Neuronal stem cell (in vitro differentiated cells): ENCODE measurements around the gene VSIG2.

Source experiments
- DNase-seq: peaks from one replicate; pipeline ENCODE4 v3.0.0-alpha.2; 2013; ENCODE audit warnings: low spot score
- H2AFZ ChIP-seq: one replicate; pipeline ENCODE4 v1.6.1; 2013; ENCODE audit warnings: mild to moderate bottlenecking, low read length, inconsistent platforms
- H2AK5ac ChIP-seq: 2 replicates; pipeline ENCODE4 v1.6.1; 2013; ENCODE audit warnings: low read depth, mild to moderate bottlenecking, inconsistent platforms, low read length, moderate library complexity, mixed read lengths
- H2BK120ac ChIP-seq: 2 replicates; pipeline ENCODE4 v1.6.1; 2013; ENCODE audit warnings: low read depth, mild to moderate bottlenecking, inconsistent platforms, low read length, moderate library complexity, mixed read lengths
- H2BK12ac ChIP-seq: one replicate; pipeline ENCODE4 v1.6.1; 2013; ENCODE audit warnings: low read length, inconsistent platforms
- H2BK15ac ChIP-seq: 2 replicates; pipeline ENCODE4 v1.6.1; 2013; ENCODE audit warnings: mild to moderate bottlenecking, low read length, inconsistent platforms, mixed read lengths
- H2BK5ac ChIP-seq: one replicate; pipeline ENCODE4 v1.6.1; 2013; ENCODE audit warnings: inconsistent platforms, mild to moderate bottlenecking, low read length, moderate library complexity
- H3K14ac ChIP-seq: one replicate; pipeline ENCODE4 v1.6.1; 2013; ENCODE audit warnings: low read length, inconsistent platforms
- H3K18ac ChIP-seq: 2 replicates; pipeline ENCODE4 v1.6.1; 2013; ENCODE audit warnings: low read length, inconsistent platforms
- H3K23ac ChIP-seq: 2 replicates; pipeline ENCODE4 v1.6.1; 2013; ENCODE audit warnings: low read depth, mild to moderate bottlenecking, mixed read lengths, low read length, inconsistent platforms; ENCODE audit not compliant: poor library complexity
- H3K27ac ChIP-seq: replicated peaks from 3 replicates; pipeline ENCODE4 v1.5.1; 2013; ENCODE audit warnings: low read length, inconsistent platforms
- H3K27me3 ChIP-seq, 3 experiments: 2 replicates each; pipeline ENCODE4 v1.6.1; 2013; ENCODE audit warnings: low read length in 3 of 3, mild to moderate bottlenecking in 2 of 3, inconsistent platforms in 1 of 3, low read depth in 1 of 3, mixed read lengths in 1 of 3, moderate library complexity in 1 of 3; ENCODE audit not compliant: control insufficient read depth in 3 of 3, insufficient read depth in 3 of 3
- H3K36me3 ChIP-seq, 2 donors: replicated peaks in 1 of 2; 2 replicates each; pipeline ENCODE4 v1.6.1; 2013; ENCODE audit warnings: low read length in 2 of 2; ENCODE audit not compliant: control insufficient read depth in 2 of 2, insufficient read depth in 2 of 2
- H3K4ac ChIP-seq: 2 replicates; pipeline ENCODE4 v1.6.1; 2013; ENCODE audit warnings: inconsistent platforms, mild to moderate bottlenecking, low read length, moderate library complexity
- H3K4me1 ChIP-seq, 2 donors: 1 replicate in 1 of 2; 2 replicates in 1 of 2; pipeline ENCODE4 v1.6.1; 2013; ENCODE audit warnings: low read length in 2 of 2, low read depth in 1 of 2; ENCODE audit not compliant: control insufficient read depth in 2 of 2, insufficient read depth in 1 of 2
- H3K4me2 ChIP-seq: one replicate; pipeline ENCODE4 v1.6.1; 2013; ENCODE audit warnings: mild to moderate bottlenecking, low read length, inconsistent platforms; ENCODE audit not compliant: insufficient read depth, poor library complexity, severe bottlenecking
- H3K4me3 ChIP-seq, 2 donors: 2 replicates each; pipeline ENCODE4 v1.5.1; 2013; ENCODE audit warnings: low read length in 2 of 2, mild to moderate bottlenecking in 2 of 2, inconsistent platforms in 1 of 2, moderate library complexity in 1 of 2
- H3K79me1 ChIP-seq: one replicate; pipeline ENCODE4 v1.6.1; 2013; ENCODE audit warnings: low read depth, mild to moderate bottlenecking, inconsistent platforms, low read length, moderate library complexity
- H3K9ac ChIP-seq: one replicate; pipeline ENCODE4 v1.6.1; 2013; ENCODE audit warnings: mild to moderate bottlenecking, low read depth, low read length, inconsistent platforms; ENCODE audit not compliant: poor library complexity
- H3K9me3 ChIP-seq, 2 donors: replicated peaks in 1 of 2; 2 replicates each; pipeline versions ENCODE3 to v1.6.1; 2013; ENCODE audit warnings: low read length in 2 of 2, mild to moderate bottlenecking in 2 of 2, inconsistent platforms in 1 of 2, low read depth in 1 of 2, mixed read lengths in 1 of 2, moderate library complexity in 1 of 2; ENCODE audit not compliant: control insufficient read depth in 2 of 2, insufficient read depth in 1 of 2
- H4K8ac ChIP-seq: one replicate; pipeline ENCODE4 v1.6.1; 2013; ENCODE audit warnings: low read depth, mild to moderate bottlenecking, inconsistent platforms, low read length, moderate library complexity
- H4K91ac ChIP-seq: one replicate; pipeline ENCODE4 v1.6.1; 2013; ENCODE audit warnings: low read length, low read depth, mild to moderate bottlenecking, inconsistent platforms; ENCODE audit not compliant: poor library complexity
- WGBS, 2 donors: extraction: QIAGEN DNeasy Blood & Tissue Kit; methylation state at CpG; one replicate each; pipeline ENCODE4 v1.1.7; 2013; ENCODE audit warnings: missing lambda C conversion rate in 2 of 2, mixed read lengths in 1 of 2; ENCODE audit not compliant: insufficient read length in 2 of 2, insufficient replicate concordance in 1 of 2; ENCODE audit errors: extremely low coverage in 2 of 2; 5-methylcytosine and 5-hydroxymethylcytosine counted together

The VSIG2 gene

GRCh38 chr11:124739479-124740276 lies 12.4 kb downstream of the VSIG2 start, which contains the start of gene NRGN:
Gene NRGN (plus strand): TSS chr11:124739942. CDS start chr11:124740085, 143 bp downstream.
- Histone ChIP-seq H3K23ac (no peak within 1 kb of the TSS), H3K79me1 (no peaks in the 10 kb centered on the region), H3K9ac (peak within 1 kb of the TSS; percentile 2), H3K4ac (no peak within 1 kb of the TSS), H4K8ac (no peak within 1 kb of the TSS), H3K9me3 (peaks cover 0 to 6% of the 10 kb centered on the region in 2 donors), H3K27ac (no peak within 1 kb of the TSS), H3K36me3 (peaks cover 0 to 3% of the 10 kb centered on the region in 2 donors), H2AFZ (peak within 1 kb of the TSS; percentile 82), H2BK12ac (no peak within 1 kb of the TSS), H3K4me2 (peak within 1 kb of the TSS; percentile 78), H2AK5ac (no peak within 1 kb of the TSS), H3K14ac (no peak within 1 kb of the TSS), H3K27me3 (peaks cover 3 to 66% (median 16%) of the 10 kb centered on the region in 3 experiments), H3K18ac (peak within 1 kb of the TSS; percentile 74), H2BK15ac (no peak within 1 kb of the TSS), H4K91ac (no peak within 1 kb of the TSS), H2BK120ac (no peak within 1 kb of the TSS), H3K4me3 (peak within 1 kb of the TSS; percentile 55 to 80), H3K4me1 (peaks cover 14 to 31% of the 10 kb centered on the region in 2 donors), H2BK5ac (no peak within 1 kb of the TSS)
- no CpG with 5 or more reads among the region's 59 CpGs for WGBS, 2 donors
- DNase-seq = peak; percentile 92

- H3K9ac ChIP-seq = no peak overlapping the region
- H3K4me3 ChIP-seq = peak overlapping the region in 1 of 2 donors; percentile 55
- DNase-seq = no peak
- no peak overlapping the region for H4K8ac ChIP-seq
- H3K23ac ChIP-seq = no peak overlapping the region
- H3K27ac ChIP-seq = no peak overlapping the region
- H2BK15ac ChIP-seq = no peak overlapping the region
- peak overlapping the region; percentile 78 for H3K4me2 ChIP-seq
- peaks cover 0 to 3% of the 10 kb centered on the region in 2 donors for H3K36me3 ChIP-seq
- H2BK12ac ChIP-seq = no peak overlapping the region
- peak overlapping the region; percentile 82 for H2AFZ ChIP-seq
- no peak overlapping the region for H3K14ac ChIP-seq
- no peak overlapping the region for H2BK5ac ChIP-seq
- H4K91ac ChIP-seq = no peak overlapping the region
- peaks cover 3 to 58% (median 15%) of the 10 kb centered on the region in 3 experiments for H3K27me3 ChIP-seq
- H2AK5ac ChIP-seq = no peak overlapping the region
- peaks cover 0 to 6% of the 10 kb centered on the region in 2 donors for H3K9me3 ChIP-seq
- no peak overlapping the region for H3K4ac ChIP-seq
- H3K79me1 ChIP-seq = no peaks in the 10 kb centered on the region
- peaks cover 14 to 31% of the 10 kb centered on the region in 2 donors for H3K4me1 ChIP-seq
- WGBS, 2 donors = no CpG with 5 or more reads among the region's 21 CpGs
- peak overlapping the region; percentile 4 for H3K18ac ChIP-seq
- no peak overlapping the region for H2BK120ac ChIP-seq
Observed at GRCh38 chr11:124738713-124739478, 13.2 kb downstream of the VSIG2 start.

GRCh38 chr11:124737638-124738305 lies 14.3 kb downstream of the VSIG2 start:
- no peak overlapping the region for H2BK5ac ChIP-seq
- no peak overlapping the region for H2BK12ac ChIP-seq
- no peak overlapping the region for H2AK5ac ChIP-seq
- no peak overlapping the region for H4K8ac ChIP-seq
- H3K4me1 ChIP-seq = peaks cover 14 to 31% of the 10 kb centered on the region in 2 donors
- no peak for DNase-seq
- peaks cover 0 to 3% of the 10 kb centered on the region in 2 donors for H3K9me3 ChIP-seq
- H3K27me3 ChIP-seq = peaks cover 3 to 47% (median 12%) of the 10 kb centered on the region in 3 experiments
- H3K4me2 ChIP-seq = no peak overlapping the region
- H3K23ac ChIP-seq = no peak overlapping the region
- no peak overlapping the region for H4K91ac ChIP-seq
- no peaks in the 10 kb centered on the region for H3K36me3 ChIP-seq
- no peak overlapping the region for H2BK120ac ChIP-seq
- H3K4ac ChIP-seq = no peak overlapping the region
- H2BK15ac ChIP-seq = no peak overlapping the region
- WGBS, 2 donors = no CpG with 5 or more reads among the region's 7 CpGs
- H3K27ac ChIP-seq = no peak overlapping the region
- H3K14ac ChIP-seq = no peak overlapping the region
- H3K79me1 ChIP-seq = no peaks in the 10 kb centered on the region
- H3K9ac ChIP-seq = no peak overlapping the region
- peak overlapping the region; percentile 80 for H2AFZ ChIP-seq
- peak overlapping the region; percentile 9 for H3K18ac ChIP-seq
- peak overlapping the region in 1 of 2 donors; percentile 19 for H3K4me3 ChIP-seq
